Memory B cell (primary cell): Measurements from ENCODE around the gene KCNK7.

ENCODE experiments used
- ATAC-seq: fragments of 150-1000 bp; cut with Tn5 transposase; 2 replicates; pipeline ENCODE4 v1.10.0; 2021; ENCODE audit warnings: low read depth, mild to moderate bottlenecking, moderate library complexity
- DNase-seq, 2 donors: peaks; one replicate each; pipeline ENCODE4 v3.0.0; 2022; ENCODE audit warnings: low spot score in 2 of 2
- H3K27ac Mint-ChIP-seq: one replicate; pipeline ENCODE4 v1.8.0; 2022; ENCODE audit warnings: mild to moderate bottlenecking, moderate library complexity, mixed read lengths
- H3K27me3 Mint-ChIP-seq: one replicate; pipeline ENCODE4 v1.8.0; 2022; ENCODE audit warnings: mixed read lengths
- H3K36me3 Mint-ChIP-seq: one replicate; pipeline ENCODE4 v1.8.0; 2022; ENCODE audit warnings: mild to moderate bottlenecking, mixed read lengths
- H3K4me1 Mint-ChIP-seq: one replicate; pipeline ENCODE4 v1.8.0; 2022; ENCODE audit warnings: mixed read lengths
- H3K4me3 Mint-ChIP-seq: one replicate; pipeline ENCODE4 v1.8.0; 2022; ENCODE audit warnings: mild to moderate bottlenecking, moderate library complexity, mixed read lengths
- H3K9me3 Mint-ChIP-seq: one replicate; pipeline ENCODE4 v1.8.0; 2022; ENCODE audit warnings: mixed read lengths

KCNK7 gene

DNA sequence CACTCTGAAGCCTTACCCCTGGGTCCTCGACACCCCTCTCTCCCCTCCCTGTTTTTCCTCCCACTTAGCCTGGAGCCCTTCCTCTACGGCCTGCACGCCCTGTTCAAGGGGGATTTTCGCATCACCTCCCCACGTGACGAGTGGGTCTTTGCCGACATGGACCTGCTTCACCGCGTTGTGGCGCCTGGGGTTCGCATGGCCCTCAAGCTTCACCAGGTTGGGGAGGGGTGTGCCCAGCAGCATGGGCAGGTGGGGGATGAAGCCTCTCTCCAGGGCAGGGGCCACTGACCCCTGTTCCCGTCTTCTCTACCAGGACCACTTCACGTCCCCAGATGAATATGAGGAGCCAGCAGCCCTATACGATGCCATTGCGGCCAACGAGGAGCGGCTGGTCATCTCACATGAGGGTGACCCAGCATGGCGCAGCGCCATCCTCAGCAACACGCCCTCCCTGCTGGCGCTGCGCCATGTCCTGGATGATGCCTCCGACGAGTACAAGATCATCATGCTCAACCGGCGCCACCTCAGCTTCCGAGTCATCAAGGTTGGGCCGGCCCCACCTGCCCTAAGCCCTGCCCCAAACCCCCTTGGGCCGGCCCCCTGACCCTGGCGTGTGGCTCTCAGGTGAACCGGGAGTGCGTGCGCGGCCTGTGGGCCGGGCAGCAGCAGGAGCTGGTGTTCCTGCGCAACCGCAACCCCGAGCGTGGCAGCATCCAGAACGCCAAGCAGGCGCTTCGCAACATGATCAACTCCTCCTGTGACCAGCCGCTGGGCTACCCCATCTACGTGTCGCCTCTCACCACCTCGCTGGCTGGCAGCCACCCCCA lies 39.5 kb upstream of the KCNK7 start:
- Mint-ChIP-seq H3K27ac (no peak overlapping the region), H3K9me3 (no peaks in the 10 kb centered on the region), H3K36me3 (peaks cover 5% of the 10 kb centered on the region), H3K4me1 (peaks cover 19% of the 10 kb centered on the region), H3K27me3 (no peaks in the 10 kb centered on the region), H3K4me3 (no peak overlapping the region)
- no peak for ATAC-seq
- no peak for DNase-seq

DNA sequence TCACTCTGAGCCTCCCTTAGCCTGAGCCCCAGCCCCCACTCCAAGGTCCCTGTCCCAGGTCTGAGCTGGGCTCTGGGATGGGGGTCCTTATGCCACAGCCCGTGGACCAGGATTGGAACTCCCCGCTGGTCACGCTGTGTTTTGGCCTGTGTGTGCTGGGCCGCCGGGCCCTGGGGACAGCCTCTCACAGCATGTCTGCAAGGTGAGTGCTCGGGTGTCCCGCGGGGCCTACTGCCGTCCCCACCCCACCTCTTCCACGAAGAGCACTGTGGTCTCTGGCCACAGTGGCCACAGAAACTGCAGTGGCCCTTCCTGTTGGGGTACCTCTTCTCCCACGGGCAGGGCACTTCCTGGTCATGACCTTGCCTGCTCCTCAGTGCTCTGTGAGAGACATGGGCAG lies 38.8 kb upstream of the KCNK7 start:
- H3K27me3 Mint-ChIP-seq = no peaks in the 10 kb centered on the region

DNA sequence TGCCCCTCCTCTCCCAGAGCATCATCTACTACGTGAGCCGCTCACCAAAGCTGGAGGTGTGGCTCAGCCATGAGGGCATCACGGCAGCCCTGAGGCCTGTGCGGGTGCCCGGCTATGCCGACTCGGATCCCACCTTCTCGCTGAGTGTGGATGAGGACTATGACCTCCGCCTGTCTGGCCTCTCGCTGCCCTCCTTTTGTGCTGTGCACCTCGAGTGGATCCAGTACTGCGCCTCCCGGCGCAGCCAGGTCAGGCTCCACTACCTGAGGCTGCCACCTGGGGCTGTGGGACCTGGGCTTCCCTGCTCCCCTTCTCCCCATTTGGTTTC lies 38.5 kb upstream of the KCNK7 start:
- no peak for DNase-seq
- Mint-ChIP-seq H3K27me3 (no peaks in the 10 kb centered on the region), H3K4me3 (no peak overlapping the region), H3K27ac (no peak overlapping the region), H3K9me3 (no peaks in the 10 kb centered on the region), H3K4me1 (peaks cover 16% of the 10 kb centered on the region), H3K36me3 (peaks cover 7% of the 10 kb centered on the region)
- ATAC-seq = no peak

More for the DNA sequence above, 38.8 kb upstream of the KCNK7 start:
- no peak for ATAC-seq
- no peak for DNase-seq
- Mint-ChIP-seq H3K4me1 (peaks cover 17% of the 10 kb centered on the region), H3K27ac (no peak overlapping the region), H3K36me3 (peaks cover 5% of the 10 kb centered on the region), H3K4me3 (no peak overlapping the region), H3K9me3 (no peaks in the 10 kb centered on the region)

DNA sequence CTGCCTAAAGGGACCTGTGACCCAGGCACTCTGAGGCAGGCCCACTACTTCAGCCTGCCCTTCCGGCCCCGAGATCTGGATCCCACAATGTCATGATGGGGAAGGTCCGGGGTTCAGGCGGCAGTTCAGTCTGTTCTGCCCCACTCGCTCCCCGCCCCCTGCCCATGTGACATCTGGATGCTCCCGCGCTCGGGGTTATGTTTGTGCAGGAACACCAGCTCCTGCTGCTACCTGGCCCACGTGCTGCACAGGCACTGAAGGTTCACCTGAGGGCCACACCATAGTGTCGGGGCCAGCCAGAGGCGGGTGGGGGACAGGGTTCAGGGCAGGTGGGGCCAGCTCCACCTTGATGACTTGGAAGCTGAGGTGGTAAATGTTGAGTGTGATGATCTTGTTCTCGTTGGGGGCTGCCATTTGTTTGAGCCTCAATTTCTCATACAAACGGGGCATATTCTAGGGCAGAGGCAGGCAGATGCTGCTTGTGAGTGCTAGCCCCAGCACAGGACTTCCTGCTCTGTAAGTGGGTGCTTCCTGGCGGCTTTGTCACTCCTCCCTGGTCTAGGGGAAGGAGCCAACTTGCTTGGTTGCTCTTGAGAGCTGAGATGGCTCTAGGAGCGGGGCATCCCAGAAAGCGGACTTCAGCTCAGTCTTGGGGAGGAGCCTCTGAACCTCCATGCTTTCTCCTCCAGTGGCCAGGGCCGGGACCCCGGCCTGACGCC lies 37.9 kb upstream of the KCNK7 start:
- ATAC-seq (no peak), DNase-seq (no peak)
- Mint-ChIP-seq H3K27ac (no peak overlapping the region), H3K4me1 (peaks cover 13% of the 10 kb centered on the region), H3K27me3 (no peaks in the 10 kb centered on the region), H3K9me3 (no peaks in the 10 kb centered on the region), H3K4me3 (no peak overlapping the region), H3K36me3 (peaks cover 7% of the 10 kb centered on the region)

DNA sequence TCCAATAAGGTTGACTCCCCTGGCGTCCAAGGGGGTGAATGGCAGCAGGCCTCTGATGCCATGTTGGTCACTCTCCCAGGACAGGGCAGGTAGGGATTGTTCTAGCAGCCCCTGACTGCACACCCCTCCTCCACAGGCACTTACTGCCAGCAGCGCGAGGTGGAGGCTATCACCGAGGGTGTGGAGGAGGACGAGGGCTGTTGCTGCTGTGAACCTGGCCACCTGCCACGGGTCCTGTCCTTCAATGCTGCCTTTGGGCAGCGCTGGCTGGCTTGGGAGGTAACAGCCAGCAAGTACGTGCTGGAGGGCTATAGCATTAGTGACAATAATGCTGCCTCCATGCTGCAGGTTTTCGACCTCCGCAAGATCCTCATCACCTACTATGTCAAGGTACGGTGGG lies 34.6 kb upstream of the KCNK7 start:
- peaks cover 8% of the 10 kb centered on the region for H3K36me3 Mint-ChIP-seq
- H3K27me3 Mint-ChIP-seq = no peaks in the 10 kb centered on the region
- DNase-seq (no peak), ATAC-seq (no peak)
- H3K27ac Mint-ChIP-seq = no peak overlapping the region
- H3K4me1 Mint-ChIP-seq = peaks cover 10% of the 10 kb centered on the region
- H3K4me3 Mint-ChIP-seq = no peak overlapping the region
- H3K9me3 Mint-ChIP-seq = no peaks in the 10 kb centered on the region

DNA sequence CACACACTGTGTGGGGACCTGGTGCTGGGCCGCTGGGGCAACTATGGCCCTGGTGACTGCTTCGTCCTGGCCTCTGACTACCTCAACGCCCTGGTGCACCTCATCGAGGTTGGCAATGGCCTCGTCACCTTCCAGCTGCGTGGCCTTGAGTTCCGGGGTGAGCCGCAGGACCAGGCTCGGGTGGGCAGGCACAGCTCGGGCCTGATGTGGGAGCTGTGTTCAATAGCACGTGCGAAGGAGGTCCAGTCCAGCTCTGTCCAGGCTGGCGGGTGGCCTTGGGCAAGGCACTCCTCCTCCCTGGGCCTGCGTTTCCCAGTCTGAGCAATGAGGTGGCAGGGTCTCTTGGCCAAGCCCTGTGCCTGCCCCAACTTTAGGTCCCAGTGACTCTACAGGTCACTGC lies 34.0 kb upstream of the KCNK7 start:
- no peak for DNase-seq
- no peak overlapping the region for H3K27ac Mint-ChIP-seq
- peaks cover 10% of the 10 kb centered on the region for H3K4me1 Mint-ChIP-seq
- H3K36me3 Mint-ChIP-seq = peaks cover 4% of the 10 kb centered on the region
- no peak for ATAC-seq
- no peak overlapping the region for H3K4me3 Mint-ChIP-seq
- no peaks in the 10 kb centered on the region for H3K27me3 Mint-ChIP-seq
- H3K9me3 Mint-ChIP-seq = no peaks in the 10 kb centered on the region

DNA sequence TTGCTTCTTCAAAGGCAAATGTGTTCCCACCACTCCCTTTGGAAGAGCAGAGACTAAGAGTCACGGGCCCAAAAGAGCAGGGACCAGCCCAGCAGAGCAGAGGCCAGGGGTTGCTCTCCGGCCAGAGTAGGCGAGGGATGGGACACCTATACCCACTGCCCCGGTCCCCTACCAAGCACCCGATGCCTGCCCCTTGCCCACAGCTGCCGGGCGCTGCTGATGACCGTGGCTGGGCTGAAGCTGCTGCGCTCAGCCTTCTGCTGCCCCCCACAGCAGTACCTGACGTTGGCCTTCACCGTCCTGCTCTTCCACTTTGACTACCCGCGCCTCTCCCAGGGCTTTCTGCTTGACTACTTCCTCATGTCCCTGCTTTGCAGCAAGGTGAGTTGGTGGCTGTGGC lies 31.6 kb upstream of the KCNK7 start:
- DNase-seq = no peak
- H3K4me1 Mint-ChIP-seq = peaks cover 4% of the 10 kb centered on the region
- H3K27ac Mint-ChIP-seq = no peak overlapping the region
- peaks cover 8% of the 10 kb centered on the region for H3K36me3 Mint-ChIP-seq
- no peak for ATAC-seq
- no peaks in the 10 kb centered on the region for H3K9me3 Mint-ChIP-seq
- no peaks in the 10 kb centered on the region for H3K27me3 Mint-ChIP-seq
- no peak overlapping the region for H3K4me3 Mint-ChIP-seq

DNA sequence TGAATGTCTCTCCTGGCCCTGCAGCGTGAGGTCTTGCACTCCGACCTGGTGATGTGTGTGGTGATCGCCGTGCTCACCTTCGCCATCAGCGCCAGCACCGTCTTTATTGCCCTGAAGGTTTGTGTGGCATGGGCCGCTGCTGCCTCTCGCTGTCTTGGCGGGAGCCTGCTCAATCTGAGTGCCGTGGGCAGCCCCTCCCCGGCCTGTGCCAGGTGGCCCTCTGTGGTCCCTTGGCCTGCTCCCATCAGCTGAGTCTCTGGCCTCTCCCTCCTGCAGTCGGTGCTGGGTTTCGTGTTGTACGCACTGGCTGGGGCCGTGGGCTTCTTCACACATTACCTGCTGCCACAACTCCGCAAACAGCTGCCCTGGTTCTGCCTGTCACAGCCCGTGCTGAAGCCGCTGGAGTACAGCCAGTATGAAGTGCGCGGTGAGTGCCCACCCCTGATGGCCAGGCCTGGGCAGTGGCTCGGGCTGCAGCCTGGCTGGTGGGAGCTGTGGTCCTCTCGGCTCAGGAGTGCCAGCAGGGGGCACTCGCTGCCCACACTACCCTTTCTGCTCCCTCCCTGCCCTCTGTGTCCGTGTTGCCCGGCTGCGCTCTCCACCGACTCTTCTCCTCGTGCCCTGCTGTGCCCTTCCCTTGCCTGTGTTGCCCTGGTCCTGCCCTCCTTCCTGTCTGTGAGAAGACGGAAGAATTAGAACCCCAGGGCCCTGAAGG lies 30.2 kb upstream of the KCNK7 start:
- ATAC-seq = peak; percentile 96
- Mint-ChIP-seq H3K27ac (no peak overlapping the region), H3K9me3 (no peaks in the 10 kb centered on the region), H3K36me3 (peaks cover 10% of the 10 kb centered on the region), H3K4me3 (no peak overlapping the region), H3K4me1 (peaks cover 7% of the 10 kb centered on the region), H3K27me3 (no peaks in the 10 kb centered on the region)
- DNase-seq = peak; percentile 61 to 73

DNA sequence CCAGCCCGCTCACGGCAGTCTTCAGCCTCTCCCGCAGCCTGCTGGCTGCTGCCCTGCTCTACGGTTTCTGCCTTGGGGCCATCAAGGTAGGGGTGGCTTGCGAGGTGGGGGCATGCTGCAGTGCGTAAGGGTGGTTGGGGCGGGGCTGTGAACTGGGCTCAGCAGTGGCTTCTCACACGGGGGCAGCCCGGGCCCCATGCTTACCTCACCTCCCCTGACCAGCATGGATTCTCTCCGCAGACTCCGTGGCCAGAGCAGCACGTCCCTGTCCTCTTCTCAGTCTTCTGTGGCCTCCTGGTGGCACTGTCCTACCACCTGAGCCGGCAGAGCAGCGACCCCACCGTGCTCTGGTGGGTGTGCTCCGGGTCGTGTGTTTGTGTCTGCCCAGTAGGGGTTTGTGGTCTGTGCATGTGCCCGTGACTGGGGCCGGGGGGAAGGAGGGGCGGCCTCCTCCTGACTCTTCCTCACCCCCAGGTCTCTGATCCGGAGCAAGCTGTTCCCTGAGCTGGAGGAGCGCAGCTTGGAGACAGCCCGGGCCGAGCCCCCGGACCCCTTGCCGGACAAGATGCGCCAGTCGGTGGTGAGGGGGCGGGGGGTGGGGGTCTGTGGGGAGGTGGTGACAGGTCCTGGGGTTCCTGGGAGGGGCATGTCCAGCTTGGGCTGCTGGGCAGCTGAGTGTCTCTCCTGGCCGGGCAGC lies 29.5 kb upstream of the KCNK7 start:
- Mint-ChIP-seq H3K4me1 (peaks cover 7% of the 10 kb centered on the region), H3K27ac (no peak overlapping the region), H3K36me3 (peaks cover 10% of the 10 kb centered on the region), H3K27me3 (no peaks in the 10 kb centered on the region), H3K9me3 (no peaks in the 10 kb centered on the region), H3K4me3 (no peak overlapping the region)
- no peak for ATAC-seq
- no peak for DNase-seq

DNA sequence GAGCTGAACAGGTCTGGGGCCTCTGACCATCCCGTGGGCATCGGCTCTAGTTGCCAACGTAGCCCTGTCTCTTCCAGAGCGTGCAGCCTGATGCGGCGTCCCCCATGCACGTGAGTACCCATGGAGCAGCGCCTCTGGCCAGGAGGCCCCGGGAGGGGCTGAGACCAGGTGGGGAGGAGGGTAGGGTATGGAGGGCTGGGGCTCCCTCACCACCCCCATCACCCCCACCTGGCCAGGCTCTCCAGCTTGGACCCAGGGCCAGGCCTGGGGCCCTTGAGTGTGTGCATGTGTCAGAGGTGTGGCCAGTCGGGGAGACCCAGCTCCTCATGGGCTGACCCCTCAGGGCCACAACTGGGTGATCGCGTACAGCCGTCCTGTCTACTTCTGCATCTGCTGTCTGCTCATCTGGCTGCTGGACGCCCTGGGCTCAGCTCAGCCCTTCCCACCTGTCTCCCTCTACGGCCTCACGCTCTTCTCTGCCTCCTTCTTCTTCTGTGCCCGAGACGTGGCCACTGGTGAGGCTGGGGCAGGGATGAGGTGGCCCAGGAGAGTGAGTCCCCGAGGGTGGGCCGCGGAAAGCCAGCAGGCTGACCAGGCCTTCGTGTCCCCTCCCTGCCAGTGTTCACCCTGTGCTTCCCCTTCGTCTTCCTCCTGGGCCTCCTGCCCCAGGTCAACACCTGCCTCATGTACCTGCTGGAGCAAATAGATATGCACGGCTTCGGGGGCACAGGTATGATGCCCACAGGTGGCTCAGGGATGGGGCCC lies 28.4 kb upstream of the KCNK7 start:
- DNase-seq (no peak), ATAC-seq (no peak)
- Mint-ChIP-seq H3K36me3 (peaks cover 11% of the 10 kb centered on the region), H3K4me1 (peaks cover 9% of the 10 kb centered on the region), H3K9me3 (no peaks in the 10 kb centered on the region), H3K27ac (no peak overlapping the region), H3K27me3 (no peaks in the 10 kb centered on the region), H3K4me3 (no peak overlapping the region)

DNA sequence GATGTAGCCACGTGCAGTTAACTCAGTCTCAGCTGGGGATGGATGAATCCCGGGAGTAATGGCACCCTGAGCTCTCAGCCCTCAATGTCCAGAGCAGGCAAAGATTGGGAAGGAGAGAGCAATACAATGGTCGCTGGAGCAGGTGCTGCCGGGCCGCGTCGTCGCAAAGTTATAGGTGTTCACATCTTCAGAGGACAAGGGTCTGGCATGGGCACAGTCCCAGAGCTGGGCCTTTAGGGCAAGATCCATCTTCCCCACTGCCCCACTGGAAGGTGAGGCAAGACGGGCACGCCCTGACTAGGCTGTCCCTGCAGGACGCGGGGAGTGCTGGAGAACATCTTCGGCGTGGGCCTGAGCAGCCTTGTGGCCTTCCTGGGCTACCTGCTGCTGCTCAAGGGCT lies 27.6 kb upstream of the KCNK7 start:
- Mint-ChIP-seq H3K9me3 (no peaks in the 10 kb centered on the region), H3K27ac (no peak overlapping the region), H3K4me3 (no peak overlapping the region), H3K36me3 (peaks cover 11% of the 10 kb centered on the region), H3K4me1 (peaks cover 9% of the 10 kb centered on the region), H3K27me3 (no peaks in the 10 kb centered on the region)
- DNase-seq (no peak), ATAC-seq (no peak)

DNA sequence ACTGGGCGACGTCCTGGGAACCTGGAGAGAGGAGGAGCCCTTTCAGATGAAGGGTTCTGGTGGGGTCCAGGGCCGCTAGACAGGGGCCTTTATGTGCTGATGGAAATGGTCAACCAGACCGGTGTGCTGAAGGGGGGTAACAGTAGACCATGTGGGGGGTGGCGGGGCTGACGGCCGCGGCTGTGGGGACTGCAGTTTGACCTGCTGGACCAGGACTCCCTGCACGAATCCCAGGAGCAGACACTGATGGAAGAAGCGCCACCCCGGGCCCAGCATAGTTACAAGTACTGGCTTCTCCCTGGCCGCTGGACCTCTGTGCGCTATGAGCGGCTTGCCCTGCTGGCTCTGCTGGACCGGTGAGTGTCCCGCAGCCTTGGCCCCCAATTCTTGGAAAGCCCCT lies 26.4 kb upstream of the KCNK7 start:
- no peak overlapping the region for H3K4me3 Mint-ChIP-seq
- DNase-seq (no peak), ATAC-seq (no peak)
- no peaks in the 10 kb centered on the region for H3K9me3 Mint-ChIP-seq
- H3K4me1 Mint-ChIP-seq = peaks cover 11% of the 10 kb centered on the region
- no peaks in the 10 kb centered on the region for H3K27me3 Mint-ChIP-seq
- H3K36me3 Mint-ChIP-seq = peaks cover 9% of the 10 kb centered on the region
- H3K27ac Mint-ChIP-seq = no peak overlapping the region

DNA sequence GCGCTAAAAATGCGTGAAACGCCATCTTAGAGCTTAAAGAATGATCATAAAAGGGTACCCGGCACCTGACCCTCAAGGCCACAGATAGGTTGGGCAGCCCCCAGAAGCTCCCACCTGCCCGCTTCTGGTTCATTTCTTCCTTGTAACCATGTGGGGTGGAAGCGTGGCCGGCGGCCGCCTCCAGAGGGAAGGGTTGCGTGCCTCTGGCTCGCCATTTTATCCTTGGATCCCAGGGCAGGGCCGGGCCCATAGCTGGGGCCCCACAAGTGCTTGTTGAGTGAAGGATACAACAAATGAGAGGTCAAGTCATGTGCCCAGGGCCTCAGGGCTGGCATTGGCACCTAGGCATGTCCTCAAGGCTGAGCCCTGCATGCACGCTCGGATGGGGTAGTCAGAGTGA lies 25.9 kb upstream of the KCNK7 start:
- Mint-ChIP-seq H3K9me3 (no peaks in the 10 kb centered on the region), H3K36me3 (peaks cover 13% of the 10 kb centered on the region), H3K4me1 (peaks cover 16% of the 10 kb centered on the region), H3K4me3 (no peak overlapping the region), H3K27me3 (no peaks in the 10 kb centered on the region), H3K27ac (no peak overlapping the region)
- DNase-seq (no peak), ATAC-seq (no peak)
